Mesenchymal stem cell (in vitro differentiated cells and primary cell): ENCODE results near the gene DTD1.

Source experiments
- DNase-seq: peaks from one replicate; pipeline ENCODE4 v3.0.0-alpha.2; 2013
- H2AFZ ChIP-seq: one replicate; pipeline ENCODE4 v1.6.1; 2013; ENCODE audit warnings: low read depth, mild to moderate bottlenecking, control low read depth, inconsistent platforms, low read length, moderate library complexity
- H2AK5ac ChIP-seq: 2 replicates; pipeline ENCODE4 v1.6.1; 2013; ENCODE audit warnings: low read length, moderate library complexity, mild to moderate bottlenecking, inconsistent platforms; ENCODE audit not compliant: severe bottlenecking
- H2BK120ac ChIP-seq: one replicate; pipeline ENCODE4 v1.6.1; 2013; ENCODE audit warnings: low read depth, mild to moderate bottlenecking, inconsistent platforms, low read length, moderate library complexity
- H2BK12ac ChIP-seq, 2 experiments: one replicate each; pipeline ENCODE4 v1.6.1; 2013; ENCODE audit warnings: inconsistent platforms in 2 of 2, low read length in 2 of 2, mild to moderate bottlenecking in 2 of 2, moderate library complexity in 2 of 2, control low read depth in 1 of 2
- H2BK15ac ChIP-seq: one replicate; pipeline ENCODE4 v1.6.1; 2013; ENCODE audit warnings: mild to moderate bottlenecking, low read depth, inconsistent platforms; ENCODE audit not compliant: poor library complexity, severe bottlenecking
- H2BK5ac ChIP-seq: 2 replicates; pipeline ENCODE4 v1.6.1; 2013; ENCODE audit warnings: low read depth, mild to moderate bottlenecking, low read length, control low read depth, inconsistent platforms; ENCODE audit not compliant: poor library complexity, severe bottlenecking
- H3K14ac ChIP-seq, 2 experiments: one replicate each; pipeline ENCODE4 v1.6.1; 2013; ENCODE audit warnings: inconsistent platforms in 2 of 2, low read length in 2 of 2, control low read depth in 1 of 2, mild to moderate bottlenecking in 1 of 2, moderate library complexity in 1 of 2
- H3K18ac ChIP-seq, 2 experiments: one replicate each; pipeline ENCODE4 v1.6.1; 2013; ENCODE audit warnings: inconsistent platforms in 2 of 2, low read length in 2 of 2, control low read depth in 1 of 2, low read depth in 1 of 2, mild to moderate bottlenecking in 1 of 2
- H3K23ac ChIP-seq, 2 experiments: one replicate each; pipeline ENCODE4 v1.6.1; 2013; ENCODE audit warnings: inconsistent platforms in 2 of 2, low read length in 2 of 2, mild to moderate bottlenecking in 2 of 2, moderate library complexity in 2 of 2, control low read depth in 1 of 2
- H3K27ac ChIP-seq: 2 replicates; pipeline ENCODE4 v1.5.1; 2013; ENCODE audit warnings: mild to moderate bottlenecking, moderate library complexity, low read length, control low read depth, inconsistent platforms; ENCODE audit not compliant: poor library complexity, severe bottlenecking
- H3K27me3 ChIP-seq, 2 experiments: 2 replicates each; pipeline versions ENCODE4 v1.6.1 to v1.7.0; 2013; ENCODE audit warnings: low read length in 2 of 2, mild to moderate bottlenecking in 2 of 2, moderate library complexity in 2 of 2, control low read depth in 1 of 2, inconsistent platforms in 1 of 2; ENCODE audit not compliant: control insufficient read depth in 1 of 2, insufficient read depth in 1 of 2
- H3K36me3 ChIP-seq, 2 experiments: 2 replicates each; pipeline versions ENCODE4 v1.6.1 to v1.7.0; 2013; ENCODE audit warnings: low read length in 2 of 2, control low read depth in 1 of 2, inconsistent platforms in 1 of 2, low read depth in 1 of 2, mild to moderate bottlenecking in 1 of 2; ENCODE audit not compliant: insufficient read depth in 2 of 2, control insufficient read depth in 1 of 2
- H3K4ac ChIP-seq, 2 experiments: one replicate each; pipeline ENCODE4 v1.6.1; 2013; ENCODE audit warnings: inconsistent platforms in 2 of 2, low read length in 2 of 2, mild to moderate bottlenecking in 2 of 2, moderate library complexity in 2 of 2, control low read depth in 1 of 2, low read depth in 1 of 2
- H3K4me1 ChIP-seq: 2 replicates; pipeline ENCODE4 v1.6.1; 2013; ENCODE audit warnings: low read depth, low read length, control low read depth; ENCODE audit not compliant: control insufficient read depth, insufficient read depth
- H3K4me2 ChIP-seq: 2 replicates; pipeline ENCODE4 v1.6.1; 2013; ENCODE audit warnings: low read length, mild to moderate bottlenecking, inconsistent platforms; ENCODE audit not compliant: poor library complexity, severe bottlenecking
- H3K4me3 ChIP-seq, 2 experiments: 2 replicates each; pipeline versions ENCODE4 v1.5.1 to v1.7.0; 2013; ENCODE audit warnings: low read length in 2 of 2, mild to moderate bottlenecking in 2 of 2, control low read depth in 1 of 2, low read depth in 1 of 2; ENCODE audit not compliant: insufficient read depth in 1 of 2
- H3K79me1 ChIP-seq: replicated peaks from 2 replicates; pipeline ENCODE4 v1.6.1; 2013; ENCODE audit warnings: mild to moderate bottlenecking, control low read depth, low read length, inconsistent platforms; ENCODE audit not compliant: poor library complexity, severe bottlenecking
- H3K9ac ChIP-seq: 2 replicates; pipeline ENCODE4 v1.7.0; 2013; ENCODE audit warnings: mild to moderate bottlenecking, low read length, moderate library complexity
- H3K9me3 ChIP-seq: 2 replicates; pipeline ENCODE4 v1.7.0; 2013; ENCODE audit warnings: mild to moderate bottlenecking, low read length; ENCODE audit not compliant: control insufficient read depth
- H4K8ac ChIP-seq: one replicate; pipeline ENCODE4 v1.6.1; 2013; ENCODE audit warnings: inconsistent platforms, mild to moderate bottlenecking, low read length, moderate library complexity
- H4K91ac ChIP-seq: one replicate; pipeline ENCODE4 v1.6.1; 2013; ENCODE audit warnings: mild to moderate bottlenecking, low read length, inconsistent platforms
- WGBS: methylation state at CpG from one replicate; pipeline ENCODE4 v1.1.7; 2013; ENCODE audit warnings: mixed read lengths; 5-methylcytosine and 5-hydroxymethylcytosine counted together

DTD1 gene

DNA sequence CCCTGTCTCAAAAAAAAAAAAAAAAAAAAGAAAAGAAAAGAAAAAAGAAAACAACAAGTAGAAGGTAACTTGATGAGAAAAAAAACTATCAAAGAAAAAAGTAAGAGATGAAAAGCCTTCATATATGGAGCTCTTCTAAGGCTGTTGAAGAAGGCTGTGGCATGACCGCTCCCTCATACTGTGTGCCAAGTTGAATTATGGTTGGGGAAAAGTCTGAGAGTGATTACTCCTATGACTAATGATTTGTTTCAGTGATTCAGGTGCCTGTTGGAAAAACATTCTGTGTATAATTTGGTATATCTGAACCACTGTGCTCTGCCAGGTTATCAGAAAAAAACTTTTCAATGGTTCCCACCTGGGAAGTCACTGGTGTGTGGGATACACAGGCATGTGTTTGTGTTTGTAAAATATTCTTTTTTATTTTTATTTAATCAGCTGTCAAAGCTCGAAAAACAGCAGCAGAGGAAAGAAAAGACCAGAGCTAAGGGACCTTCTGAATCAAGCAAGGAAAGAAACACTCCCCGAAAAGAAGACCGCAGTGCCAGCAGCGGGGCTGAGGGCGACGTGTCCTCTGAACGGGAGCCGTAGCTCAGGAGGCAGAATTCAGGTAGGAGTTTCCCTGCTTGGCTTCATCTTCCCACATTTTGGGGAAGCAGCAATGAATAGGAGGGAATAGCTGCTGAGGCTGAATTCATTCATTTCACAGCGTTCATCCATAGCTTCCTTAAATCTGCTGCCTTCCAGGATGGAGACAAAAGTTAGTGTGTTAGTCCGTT lies 156.0 kb downstream of the DTD1 start:
- H3K4me1 ChIP-seq = no peaks in the 10 kb centered on the region
- WGBS = 97% methylated on average over 11 of the region's 11 CpGs
- no peak for DNase-seq

DNA sequence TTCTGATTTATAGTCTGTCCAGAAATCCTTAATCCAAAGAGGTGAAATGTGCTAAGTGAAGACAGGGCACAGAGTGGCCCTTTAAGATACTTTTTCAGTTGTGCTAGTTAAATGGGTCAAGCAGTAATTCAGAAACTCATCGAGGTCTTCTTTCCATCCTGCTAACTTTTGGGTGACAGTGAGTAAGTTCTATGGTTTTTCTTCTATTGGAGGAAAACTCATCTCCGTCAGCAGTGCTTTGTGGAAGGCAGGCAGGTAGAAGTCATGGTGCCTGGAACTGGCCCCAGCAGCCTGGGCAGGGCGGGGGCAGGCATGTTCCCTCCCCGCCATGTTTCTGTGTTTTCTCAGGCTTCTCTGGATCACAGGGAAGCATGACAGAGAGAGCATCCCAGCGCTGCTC lies 159.2 kb downstream of the DTD1 start:
- Histone ChIP-seq H4K91ac (no peak overlapping the region), H3K4ac (no peak overlapping the region), H3K4me1 (no peaks in the 10 kb centered on the region), H3K27me3 (no peaks in the 10 kb centered on the region), H2BK120ac (no peak overlapping the region), H3K9ac (no peak overlapping the region), H2AK5ac (no peak overlapping the region), H2AFZ (no peak overlapping the region), H3K4me3 (no peak overlapping the region), H3K14ac (no peak overlapping the region), H3K9me3 (no peaks in the 10 kb centered on the region), H2BK5ac (no peak overlapping the region), H3K79me1 (peaks cover 4% of the 10 kb centered on the region), H3K18ac (no peak overlapping the region), H3K36me3 (peaks cover 9 to 18% of the 10 kb centered on the region in 2 experiments), H3K23ac (no peak overlapping the region), H2BK12ac (no peak overlapping the region), H4K8ac (no peak overlapping the region), H3K27ac (no peak overlapping the region), H3K4me2 (no peak overlapping the region), H2BK15ac (no peak overlapping the region)
- no peak for DNase-seq
- WGBS = 86% methylated on average over 5 of the region's 5 CpGs

More for the DNA sequence above, 156.0 kb downstream of the DTD1 start:
- no peak overlapping the region for H4K8ac ChIP-seq
- no peak overlapping the region for H2BK12ac ChIP-seq
- H2BK5ac ChIP-seq = no peak overlapping the region
- H3K4me2 ChIP-seq = no peak overlapping the region
- no peak overlapping the region for H3K27ac ChIP-seq
- no peak overlapping the region for H2AK5ac ChIP-seq
- no peak overlapping the region for H3K4me3 ChIP-seq
- H2BK120ac ChIP-seq = no peak overlapping the region
- H3K79me1 ChIP-seq = peaks cover 1% of the 10 kb centered on the region
- H4K91ac ChIP-seq = no peak overlapping the region
- H3K18ac ChIP-seq = no peak overlapping the region
- H3K23ac ChIP-seq = no peak overlapping the region
- H2AFZ ChIP-seq = no peak overlapping the region
- peaks cover 9 to 18% of the 10 kb centered on the region in 2 experiments for H3K36me3 ChIP-seq
- H3K14ac ChIP-seq = no peak overlapping the region
- no peak overlapping the region for H3K4ac ChIP-seq
- no peaks in the 10 kb centered on the region for H3K9me3 ChIP-seq
- H3K9ac ChIP-seq = no peak overlapping the region
- no peaks in the 10 kb centered on the region for H3K27me3 ChIP-seq
- no peak overlapping the region for H2BK15ac ChIP-seq

DNA sequence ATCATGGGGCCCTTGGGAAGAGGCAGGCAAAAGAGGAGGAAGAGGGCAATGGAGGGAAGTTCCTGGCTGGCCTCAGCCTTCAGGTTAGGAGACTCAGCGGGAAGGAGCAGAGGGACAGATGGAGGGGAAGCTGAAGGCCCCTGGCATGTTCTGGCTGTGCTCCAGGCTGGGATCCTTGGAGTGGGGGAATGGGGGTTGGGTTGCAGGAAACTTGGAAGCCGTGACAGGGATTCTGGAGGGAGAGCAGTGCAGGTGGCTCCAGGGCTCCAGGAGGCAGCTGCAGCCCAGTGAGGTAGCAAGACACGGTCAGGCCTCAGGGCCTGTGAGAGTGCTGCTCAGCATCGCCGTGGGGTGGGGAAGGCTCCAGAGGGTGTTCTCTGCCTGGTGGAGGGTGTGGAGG lies 161.1 kb downstream of the DTD1 start:
- Histone ChIP-seq H3K79me1 (peaks cover 4% of the 10 kb centered on the region), H3K4me2 (no peak overlapping the region), H3K36me3 (peaks cover 9 to 18% of the 10 kb centered on the region in 2 experiments), H2BK15ac (no peak overlapping the region), H2BK120ac (no peak overlapping the region), H2AFZ (no peak overlapping the region), H3K27me3 (no peaks in the 10 kb centered on the region), H3K9me3 (no peaks in the 10 kb centered on the region), H2BK5ac (no peak overlapping the region), H4K8ac (no peak overlapping the region), H3K23ac (no peak overlapping the region), H3K4me3 (no peak overlapping the region), H3K14ac (no peak overlapping the region), H3K4ac (no peak overlapping the region), H3K18ac (no peak overlapping the region), H3K27ac (no peak overlapping the region), H3K4me1 (no peaks in the 10 kb centered on the region), H2BK12ac (no peak overlapping the region), H3K9ac (no peak overlapping the region), H2AK5ac (no peak overlapping the region), H4K91ac (no peak overlapping the region)
- 83% methylated on average over 5 of the region's 5 CpGs for WGBS
- no peak for DNase-seq

DNA sequence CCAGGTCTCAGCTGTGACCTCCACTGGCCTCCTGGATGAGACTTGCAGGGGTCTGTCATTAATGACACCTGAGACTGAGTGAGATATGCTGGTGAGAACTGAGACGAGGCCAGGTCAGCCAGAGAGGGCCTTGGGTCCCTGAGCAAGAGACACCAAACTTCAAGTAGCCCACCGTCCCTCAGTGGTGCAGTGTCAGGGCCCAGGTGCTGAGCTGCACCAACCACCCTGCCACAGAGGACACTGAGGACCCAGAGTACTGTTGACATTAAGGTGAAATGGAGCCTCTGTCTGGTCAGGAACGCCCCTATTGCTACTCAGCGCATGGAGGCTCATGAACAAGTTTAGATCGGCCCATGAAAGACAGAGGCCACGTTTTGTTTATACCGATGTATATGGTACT lies 161.7 kb downstream of the DTD1 start:
- H2BK12ac ChIP-seq = no peak overlapping the region
- H4K91ac ChIP-seq = no peak overlapping the region
- no peaks in the 10 kb centered on the region for H3K27me3 ChIP-seq
- no peak overlapping the region for H3K27ac ChIP-seq
- H3K79me1 ChIP-seq = peaks cover 9% of the 10 kb centered on the region
- no peak overlapping the region for H3K4ac ChIP-seq
- no peak overlapping the region for H3K4me2 ChIP-seq
- H3K36me3 ChIP-seq = peaks cover 9 to 13% of the 10 kb centered on the region in 2 experiments
- no peak overlapping the region for H2AFZ ChIP-seq
- no peak overlapping the region for H3K23ac ChIP-seq
- H3K18ac ChIP-seq = no peak overlapping the region
- no peak overlapping the region for H2BK5ac ChIP-seq
- H2AK5ac ChIP-seq = no peak overlapping the region
- no peak overlapping the region for H3K4me3 ChIP-seq
- H3K9ac ChIP-seq = no peak overlapping the region
- H3K14ac ChIP-seq = no peak overlapping the region
- no peaks in the 10 kb centered on the region for H3K4me1 ChIP-seq
- H2BK15ac ChIP-seq = no peak overlapping the region
- no peaks in the 10 kb centered on the region for H3K9me3 ChIP-seq
- DNase-seq = no peak
- 91% methylated on average over 7 of the region's 7 CpGs for WGBS
- no peak overlapping the region for H2BK120ac ChIP-seq
- H4K8ac ChIP-seq = no peak overlapping the region
